ENCODE data around the gene NUDT16L1.

The NUDT16L1 gene

DNA sequence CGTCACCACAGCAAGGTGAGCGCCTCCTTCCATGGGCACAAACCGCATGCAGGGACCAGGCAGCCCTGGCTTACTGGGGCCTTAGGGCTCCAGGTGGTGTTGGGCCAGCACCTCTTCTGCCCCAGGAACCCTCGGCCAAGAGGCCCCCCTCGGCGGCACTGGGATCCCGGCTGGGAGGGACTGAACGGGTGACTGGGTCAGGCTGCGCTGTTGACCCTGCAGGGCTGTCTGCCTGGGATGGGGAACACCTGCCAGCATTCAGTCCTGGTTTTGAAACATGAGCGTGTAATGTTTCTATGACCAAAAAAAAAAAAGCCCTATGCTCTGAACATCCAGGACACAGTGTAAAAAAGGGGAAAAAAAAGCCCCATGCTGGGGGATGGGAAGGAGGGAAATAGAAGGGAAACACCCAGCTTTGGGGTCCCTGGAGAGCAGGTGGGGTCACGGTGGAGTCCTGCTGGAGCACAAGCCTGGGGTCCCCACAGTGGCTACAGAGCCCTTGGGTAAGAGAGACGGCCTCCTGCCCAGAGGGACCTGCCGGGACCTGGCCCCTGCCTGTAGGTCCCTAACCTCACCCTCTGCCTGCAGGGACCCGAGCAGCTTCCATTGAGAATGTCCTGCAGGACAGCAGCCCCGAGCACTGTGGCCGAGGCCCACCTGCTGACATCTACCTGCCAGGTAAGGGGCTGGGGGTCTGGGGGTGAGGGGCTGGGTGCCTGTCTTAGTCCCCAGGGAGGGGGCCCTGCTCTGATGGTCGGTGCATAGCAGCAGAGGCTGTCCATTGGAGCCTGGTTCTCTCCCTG is 9.9 kb upstream of the NUDT16L1 start:
- DNase-seq, result no peak

DNA sequence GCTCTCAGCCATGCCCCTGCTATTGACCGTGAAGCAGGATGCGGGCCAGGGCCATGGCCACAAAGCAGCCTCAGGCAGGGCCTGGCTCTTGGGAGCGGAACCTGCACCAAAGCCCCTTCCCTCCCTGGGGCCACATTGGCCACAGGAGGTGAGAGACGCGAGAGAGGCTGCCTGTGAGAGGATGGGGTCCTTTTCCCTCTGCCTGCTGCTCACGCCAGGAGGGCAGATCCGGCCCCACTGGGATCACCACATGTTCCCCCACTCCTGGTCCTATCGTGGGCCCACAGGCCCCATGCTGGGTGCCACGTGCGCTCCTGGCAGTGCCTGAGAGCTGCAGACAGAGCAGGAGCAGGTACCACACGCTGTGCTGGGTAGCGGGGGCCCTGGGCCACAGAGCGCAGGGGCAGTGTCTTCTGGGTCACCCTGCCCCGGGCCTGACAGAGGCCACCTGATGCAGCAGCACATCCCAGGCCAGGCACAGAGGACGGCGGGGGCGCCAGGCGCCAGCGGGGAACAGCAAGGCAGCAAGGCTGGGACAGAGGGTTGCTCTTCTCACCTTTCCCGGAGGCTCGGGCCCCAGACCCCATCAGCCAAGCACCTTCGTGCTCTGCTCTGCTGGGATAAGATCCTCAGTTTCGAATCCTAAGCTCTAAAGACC is 9.2 kb upstream of the NUDT16L1 start:
- DNase-seq, result no peak

DNA sequence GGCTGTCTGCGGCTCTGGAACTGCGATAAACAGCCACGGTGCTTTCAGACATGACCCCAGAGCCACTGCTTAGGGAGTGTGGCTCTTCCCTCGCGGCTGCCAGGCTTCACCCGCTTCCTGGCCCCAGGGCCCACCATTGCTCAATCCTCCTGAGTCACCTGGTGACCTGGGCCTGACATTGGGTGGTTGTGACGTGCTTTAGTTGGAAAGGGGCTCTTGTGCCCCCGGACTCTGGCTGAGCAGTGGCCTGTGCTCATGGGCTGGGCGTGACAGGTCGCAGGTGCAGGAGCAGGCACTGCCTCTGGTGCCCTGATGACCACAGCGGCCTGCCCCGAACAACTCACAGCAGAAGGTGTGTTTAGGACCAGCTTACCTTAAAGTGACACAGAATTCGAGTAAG is 8.6 kb upstream of the NUDT16L1 start:
- no peak for DNase-seq

DNA sequence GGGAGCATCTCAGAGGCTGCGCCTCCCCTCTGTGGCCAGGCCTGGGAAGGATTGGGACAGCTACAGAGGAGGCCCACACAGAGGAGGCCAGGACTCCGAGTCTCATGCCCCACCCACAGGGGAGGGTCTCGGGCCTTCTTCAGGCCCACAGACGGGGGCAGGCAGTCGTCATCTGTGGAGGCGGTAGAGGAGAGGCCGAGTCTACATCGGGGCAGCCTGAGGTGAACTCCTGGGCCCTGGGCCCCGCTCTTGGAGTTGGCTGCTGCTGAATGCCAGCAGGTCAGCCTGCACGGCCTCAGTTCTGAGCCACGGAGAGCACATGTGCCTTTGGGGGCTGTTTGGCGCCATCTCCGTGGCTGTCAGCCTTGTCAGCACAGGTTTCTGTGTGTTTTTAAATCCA is 8.1 kb upstream of the NUDT16L1 start:
- no peak for DNase-seq

DNA sequence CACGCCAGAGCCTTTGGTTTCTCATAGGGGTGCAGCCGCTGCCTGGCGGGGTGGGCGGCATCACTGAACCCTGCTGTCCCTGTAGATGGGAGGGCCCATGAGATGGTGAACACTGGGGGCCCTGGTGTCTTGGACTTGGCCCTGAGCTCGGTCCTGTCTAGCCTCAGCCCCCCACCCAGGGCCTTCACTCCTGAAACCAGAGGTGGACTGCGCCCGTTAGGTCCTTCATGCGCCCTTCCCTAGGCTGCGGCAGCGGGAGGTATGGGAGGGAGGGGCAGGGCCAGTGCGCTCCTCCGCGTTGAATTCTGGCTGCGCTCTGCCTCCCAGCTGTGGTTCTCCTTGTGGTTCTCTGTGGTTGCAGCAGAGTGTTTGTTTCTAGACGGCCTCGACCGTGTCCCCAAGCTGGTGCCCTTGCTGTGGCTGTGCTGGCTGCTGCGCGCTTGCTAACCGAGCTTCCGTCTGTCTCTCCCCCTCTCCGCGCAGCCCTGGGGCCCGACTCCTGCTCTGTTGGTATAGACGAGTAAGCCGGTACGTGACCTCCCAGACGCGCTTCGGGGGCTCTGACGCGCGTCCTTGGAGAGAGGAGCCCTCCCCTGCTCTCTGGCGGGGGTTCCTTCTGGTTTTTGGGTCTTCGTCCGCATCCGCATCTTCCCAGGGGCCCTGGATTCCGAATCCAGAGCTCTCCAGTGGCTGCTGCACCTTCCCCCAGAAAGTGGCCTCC is 7.4 kb upstream of the NUDT16L1 start:
- DNase-seq, result no peak

DNA sequence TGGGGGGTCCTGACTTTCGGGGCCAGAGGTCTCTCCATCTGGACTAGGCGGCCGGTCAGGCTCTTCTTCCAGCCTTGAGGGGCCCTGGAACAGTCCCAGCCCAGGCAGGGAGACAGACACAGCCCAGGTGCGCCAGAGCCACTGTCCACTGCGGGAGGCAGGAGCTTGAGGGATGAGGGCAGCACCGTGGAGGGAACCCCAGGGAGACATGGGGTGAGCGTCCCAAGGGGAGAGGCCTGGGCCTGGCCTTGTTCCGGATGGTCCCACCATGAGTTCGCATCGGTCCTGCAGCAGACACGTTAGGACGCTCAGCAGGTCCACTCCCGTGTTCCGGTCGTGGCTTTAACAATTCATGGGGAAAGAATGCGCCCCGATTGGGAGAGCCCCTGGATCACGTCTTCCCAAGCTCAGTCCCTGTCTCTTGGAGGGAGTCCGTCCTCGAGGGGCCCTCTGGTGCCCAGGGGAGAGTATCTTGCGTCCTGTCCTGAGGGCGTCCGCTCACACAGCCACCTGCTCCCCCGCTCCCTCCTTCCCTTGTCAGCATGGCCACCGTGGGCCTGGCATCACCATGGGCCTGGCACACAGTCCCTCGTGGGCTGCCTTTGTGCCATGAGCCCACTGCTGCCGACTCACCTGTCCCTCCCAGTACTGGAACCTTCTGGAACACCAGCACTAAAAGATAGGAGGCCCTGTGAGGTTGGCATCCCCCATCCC is 6.7 kb upstream of the NUDT16L1 start:
- DNase-seq, result no peak

DNA sequence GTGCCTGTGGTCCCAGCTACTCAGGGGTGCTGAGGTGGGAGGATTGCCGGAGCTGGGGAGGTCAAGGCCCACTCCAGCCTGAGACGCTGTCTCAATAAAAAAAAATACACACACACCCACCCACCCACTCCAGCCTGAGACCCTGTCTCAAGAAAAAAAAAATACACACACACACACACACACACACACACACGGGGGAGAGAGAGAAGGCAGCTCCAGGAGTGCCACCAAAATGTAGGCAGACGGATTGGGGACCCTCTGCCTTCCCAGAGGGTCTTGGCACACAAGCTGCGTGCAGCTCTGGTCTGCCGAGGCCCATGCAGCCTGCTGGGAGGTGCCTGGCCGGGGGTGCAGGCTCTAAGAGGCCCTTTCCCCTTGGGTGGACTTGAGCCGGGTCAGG is 5.9 kb upstream of the NUDT16L1 start:
- DNase-seq, result no peak

DNA sequence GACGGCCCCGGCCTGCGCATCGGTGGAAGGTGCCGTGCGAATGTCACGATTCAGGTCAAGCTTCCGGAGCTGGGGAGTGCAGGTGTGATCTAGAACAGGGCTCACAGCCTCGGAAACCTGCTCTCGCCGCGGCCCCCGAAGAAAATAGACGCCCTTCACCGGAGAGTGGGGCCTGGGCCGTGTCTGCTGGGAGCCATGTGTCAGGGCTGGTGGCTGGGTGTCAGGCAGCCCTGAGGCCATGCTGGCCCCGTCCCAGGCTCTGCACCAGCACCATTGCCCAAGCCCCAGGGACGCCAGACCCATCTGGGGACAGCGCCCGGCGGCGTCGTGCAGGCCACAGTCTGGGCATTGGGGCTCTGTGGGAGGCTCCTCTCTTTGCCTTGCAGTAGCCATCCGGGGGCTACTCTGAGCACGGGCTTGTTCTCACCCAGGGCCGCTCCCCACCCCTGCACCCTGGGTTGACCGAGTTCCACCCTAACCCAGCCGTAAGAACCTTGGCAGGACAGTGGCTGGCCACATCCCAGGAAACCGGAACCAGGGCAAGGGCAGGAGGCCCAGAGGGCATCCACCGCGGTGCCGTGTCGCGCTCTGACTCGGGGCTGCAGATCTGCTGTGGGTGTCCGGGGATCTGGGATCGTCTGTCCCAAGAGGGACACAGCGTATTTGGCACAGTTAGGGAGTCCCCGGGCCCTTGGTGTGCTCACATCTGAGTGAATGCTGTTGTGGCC is 5.3 kb upstream of the NUDT16L1 start:
- DNase-seq, result no peak

DNA sequence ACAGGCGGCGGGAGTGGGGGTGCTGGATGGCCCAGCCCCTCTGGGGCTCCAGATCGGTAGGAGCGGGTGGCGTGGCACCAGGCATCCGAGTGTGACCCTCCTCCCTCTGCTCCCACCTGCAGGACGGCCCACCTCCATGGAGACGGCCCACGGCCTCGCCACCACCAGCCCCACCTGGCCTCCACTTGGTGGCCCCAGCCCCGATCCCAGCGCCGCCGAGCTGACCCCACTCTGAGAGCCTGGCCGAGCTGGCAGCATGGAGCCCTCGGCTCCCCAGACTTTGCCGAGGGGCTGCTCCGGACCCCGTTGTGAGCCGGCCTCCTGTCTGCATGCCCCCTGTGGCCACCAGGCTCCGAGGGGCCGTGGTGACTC is 4.7 kb upstream of the NUDT16L1 start:
- DNase-seq, result no peak

DNA sequence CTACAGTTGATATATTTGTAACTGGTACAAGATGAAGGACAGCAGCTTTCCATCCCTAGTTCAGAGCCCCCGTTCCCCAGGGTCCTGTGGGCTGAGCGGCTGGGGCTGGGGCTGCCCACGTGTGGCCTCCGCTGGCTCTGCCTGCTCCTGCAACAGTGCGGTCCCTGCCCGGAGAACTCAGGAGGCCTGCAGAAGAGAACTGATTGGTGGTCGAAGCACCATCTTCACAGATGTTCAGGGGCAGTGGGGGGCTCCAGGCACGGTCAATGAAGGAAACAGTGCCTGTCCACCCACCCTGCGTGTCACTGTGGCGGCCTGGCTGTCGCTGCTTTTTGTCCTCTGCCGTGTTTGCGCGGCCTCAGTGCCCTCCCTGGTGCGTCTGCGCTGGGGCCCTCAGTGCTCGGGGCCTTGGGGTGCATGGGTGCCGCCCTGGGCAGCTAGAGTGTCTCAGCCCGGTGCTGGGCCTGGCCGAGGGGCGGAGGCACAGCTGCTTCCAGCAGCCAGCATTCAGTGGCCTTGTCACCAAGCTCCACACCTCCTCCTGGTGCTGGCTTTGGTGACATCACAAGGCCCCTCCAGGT is 4.2 kb upstream of the NUDT16L1 start:
- no peak for DNase-seq

DNA sequence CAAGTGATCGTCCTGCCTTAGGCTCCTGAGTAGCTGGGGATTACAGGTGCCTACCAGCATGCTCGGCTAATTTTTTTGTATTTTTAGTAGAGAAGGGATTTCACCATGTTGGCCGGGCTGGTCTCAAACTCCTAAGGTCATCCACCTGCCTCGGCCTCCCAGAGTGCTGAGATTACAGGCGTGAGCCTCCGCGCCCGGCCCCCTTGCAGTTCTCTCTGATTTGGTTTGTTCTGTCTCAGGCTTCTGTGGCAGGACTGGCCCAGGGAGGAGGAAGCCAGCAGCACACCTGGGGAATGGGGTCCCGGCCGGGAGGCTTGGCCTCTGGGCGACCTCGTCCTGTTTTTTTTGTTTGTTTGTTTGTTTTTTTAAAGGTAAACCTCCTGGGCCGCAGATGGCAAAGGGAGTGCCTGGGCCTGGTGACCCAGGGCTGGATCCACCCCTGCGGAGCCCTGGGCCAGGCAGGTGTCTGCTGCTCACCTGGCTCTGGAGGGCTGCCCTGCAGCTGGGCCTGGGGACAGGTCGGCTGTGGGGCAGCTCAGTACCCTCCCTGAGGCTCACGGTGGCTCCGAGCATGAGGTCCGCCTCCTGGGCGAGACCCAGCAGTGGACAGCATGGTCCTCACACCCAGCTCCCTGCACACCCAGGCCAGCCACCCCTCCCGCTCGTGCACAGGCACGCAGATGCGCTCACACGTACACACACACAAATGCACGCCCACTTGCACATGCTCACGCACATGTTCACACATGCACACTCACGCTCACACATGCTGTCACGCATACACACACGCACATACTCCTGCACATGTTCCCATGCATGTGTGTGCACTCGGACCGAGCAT is 3.3 kb upstream of the NUDT16L1 start:
- DNase-seq, result no peak

DNA sequence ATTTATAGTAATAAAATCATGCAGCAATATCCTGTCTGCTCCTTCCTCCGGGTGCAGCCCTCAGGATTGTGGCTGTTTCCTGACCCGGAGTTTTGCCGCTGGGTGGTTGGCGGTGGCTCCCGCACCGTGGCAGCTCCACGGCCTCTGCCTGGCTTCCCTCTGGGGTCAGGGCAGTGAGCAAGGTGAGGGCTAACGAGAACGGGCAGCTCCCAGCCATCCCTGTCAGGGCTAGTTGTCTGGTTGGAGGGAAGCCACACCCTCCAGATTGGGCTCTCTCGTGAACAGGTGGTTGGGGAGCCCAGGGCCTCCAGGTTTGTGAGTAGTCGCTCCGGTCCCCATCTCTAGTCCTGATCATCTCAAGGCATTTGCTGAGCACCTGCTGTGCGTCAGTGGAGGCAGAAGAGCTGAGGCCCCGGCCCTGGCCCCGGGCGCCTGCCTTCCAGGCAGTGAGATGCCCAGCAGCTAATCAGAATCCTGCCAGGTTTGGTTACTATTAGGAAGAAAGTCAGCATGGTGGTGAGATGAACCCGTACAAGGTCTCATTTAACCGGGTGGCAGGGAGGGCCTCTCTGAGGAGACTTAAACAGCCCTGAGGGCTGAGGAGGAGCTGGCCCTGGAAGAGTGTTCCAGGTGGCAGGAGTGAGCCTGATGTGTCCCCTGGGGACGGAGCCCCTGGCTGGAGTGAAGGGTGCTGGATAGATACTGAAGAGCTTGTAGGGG is 2.3 kb upstream of the NUDT16L1 start:
- DNase-seq, result no peak

DNA sequence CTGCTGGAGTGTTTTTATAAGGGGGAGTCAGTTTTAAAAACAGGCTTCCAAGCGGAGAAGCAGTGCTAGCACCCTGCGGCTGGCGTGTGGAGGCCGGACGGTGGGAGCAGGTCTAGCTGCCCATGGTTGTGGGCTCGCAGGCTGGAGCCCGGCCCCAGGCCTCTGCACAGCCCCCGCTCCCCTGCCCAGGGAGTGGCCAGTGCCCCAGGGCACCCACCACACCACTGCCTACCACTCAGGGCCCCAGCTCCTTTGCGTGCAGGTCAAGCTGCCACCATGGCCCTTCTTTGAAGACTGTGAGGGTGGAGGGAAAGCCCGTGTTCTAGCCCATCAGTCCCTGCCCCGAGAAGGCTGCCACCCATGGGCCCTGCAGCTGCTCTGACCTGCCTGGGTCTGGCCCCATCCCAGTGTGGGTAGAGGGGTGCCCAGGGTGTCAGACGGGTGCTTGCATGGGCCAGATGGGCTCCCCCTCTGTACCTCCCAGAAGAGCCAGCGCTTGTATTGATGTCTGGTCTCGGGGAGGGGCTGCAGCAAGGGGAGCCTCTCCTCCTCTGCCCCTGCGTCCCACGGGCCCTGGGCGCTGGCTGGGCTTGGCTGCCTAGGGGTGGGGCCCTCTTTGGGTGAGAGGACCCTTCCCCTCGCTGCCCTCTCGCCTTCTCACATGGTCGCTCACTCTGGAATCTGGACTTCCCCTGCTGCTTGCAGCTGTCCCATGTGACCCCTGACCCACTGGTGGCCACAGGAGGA is 1.5 kb upstream of the NUDT16L1 start:
- DNase-seq, result no peak

DNA sequence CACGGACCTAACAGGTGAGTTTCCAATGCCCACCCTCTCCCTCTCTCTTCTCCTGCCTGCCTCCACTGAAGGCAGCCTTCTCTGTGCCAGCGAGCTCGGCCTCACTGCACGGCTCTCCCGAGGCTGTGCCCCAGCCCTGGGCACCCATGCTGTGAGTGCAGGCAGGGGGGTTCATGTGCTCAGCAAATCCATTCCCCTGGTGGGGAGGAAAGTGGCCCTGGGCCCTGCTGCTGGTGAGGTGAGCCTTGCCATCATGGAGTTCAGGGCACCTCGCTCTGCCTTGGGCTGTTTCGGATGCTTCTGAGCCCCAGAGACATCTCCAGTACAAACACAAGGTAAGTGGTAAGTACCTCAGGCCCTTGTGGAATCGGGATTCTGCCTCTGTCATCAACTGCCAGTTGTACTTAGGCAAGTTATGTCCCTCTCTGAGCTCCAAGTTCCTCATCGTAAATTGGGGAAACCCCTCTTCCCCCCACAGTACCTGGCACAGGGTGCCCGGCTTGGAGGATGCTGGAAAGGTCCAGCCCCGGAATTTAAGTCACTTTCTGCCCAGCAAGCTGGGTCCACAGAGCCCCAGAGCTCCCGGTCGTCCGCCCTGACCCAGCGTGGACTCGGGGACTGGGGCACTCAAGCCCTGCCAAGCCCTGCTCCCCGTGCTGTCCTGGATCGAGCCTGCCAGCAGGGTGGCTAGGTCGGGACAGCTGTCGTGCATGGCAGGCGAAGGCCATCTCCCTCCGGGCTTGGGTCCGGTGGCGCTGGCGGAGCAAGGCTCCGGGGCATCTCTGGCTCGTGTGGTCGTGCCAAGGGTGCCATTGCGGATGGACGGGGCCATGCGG is 684 bp upstream of the NUDT16L1 start:
- no peak for DNase-seq

DNA sequence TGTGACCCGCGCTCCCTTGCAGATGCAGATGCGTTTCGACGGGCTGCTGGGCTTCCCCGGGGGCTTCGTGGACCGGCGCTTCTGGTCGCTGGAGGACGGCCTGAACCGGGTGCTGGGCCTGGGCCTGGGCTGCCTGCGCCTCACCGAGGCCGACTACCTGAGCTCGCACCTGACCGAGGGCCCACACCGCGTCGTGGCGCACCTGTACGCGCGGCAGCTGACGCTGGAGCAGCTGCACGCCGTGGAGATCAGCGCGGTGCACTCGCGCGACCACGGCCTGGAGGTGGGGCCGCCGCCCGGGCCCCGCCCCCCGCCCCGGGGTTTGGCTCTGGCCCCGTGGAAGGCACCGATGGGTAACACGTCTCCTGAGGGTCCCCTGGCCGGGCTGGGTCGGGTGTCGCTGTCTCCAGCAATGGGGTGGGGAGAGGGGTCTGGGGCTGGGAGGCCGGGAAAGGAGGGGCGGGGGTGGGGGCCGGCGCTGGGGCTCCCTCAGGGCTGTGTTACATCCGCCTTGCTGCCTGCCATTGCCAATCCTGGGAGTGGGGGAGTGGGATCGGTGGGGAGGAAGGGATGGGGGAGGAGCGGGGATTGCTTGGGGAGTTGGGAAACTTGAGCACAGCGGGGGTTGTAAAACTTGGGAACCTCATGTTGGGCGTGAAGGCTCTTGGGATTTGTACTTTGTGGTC is 737 bp downstream of the NUDT16L1 start:
- no peak for DNase-seq

DNA sequence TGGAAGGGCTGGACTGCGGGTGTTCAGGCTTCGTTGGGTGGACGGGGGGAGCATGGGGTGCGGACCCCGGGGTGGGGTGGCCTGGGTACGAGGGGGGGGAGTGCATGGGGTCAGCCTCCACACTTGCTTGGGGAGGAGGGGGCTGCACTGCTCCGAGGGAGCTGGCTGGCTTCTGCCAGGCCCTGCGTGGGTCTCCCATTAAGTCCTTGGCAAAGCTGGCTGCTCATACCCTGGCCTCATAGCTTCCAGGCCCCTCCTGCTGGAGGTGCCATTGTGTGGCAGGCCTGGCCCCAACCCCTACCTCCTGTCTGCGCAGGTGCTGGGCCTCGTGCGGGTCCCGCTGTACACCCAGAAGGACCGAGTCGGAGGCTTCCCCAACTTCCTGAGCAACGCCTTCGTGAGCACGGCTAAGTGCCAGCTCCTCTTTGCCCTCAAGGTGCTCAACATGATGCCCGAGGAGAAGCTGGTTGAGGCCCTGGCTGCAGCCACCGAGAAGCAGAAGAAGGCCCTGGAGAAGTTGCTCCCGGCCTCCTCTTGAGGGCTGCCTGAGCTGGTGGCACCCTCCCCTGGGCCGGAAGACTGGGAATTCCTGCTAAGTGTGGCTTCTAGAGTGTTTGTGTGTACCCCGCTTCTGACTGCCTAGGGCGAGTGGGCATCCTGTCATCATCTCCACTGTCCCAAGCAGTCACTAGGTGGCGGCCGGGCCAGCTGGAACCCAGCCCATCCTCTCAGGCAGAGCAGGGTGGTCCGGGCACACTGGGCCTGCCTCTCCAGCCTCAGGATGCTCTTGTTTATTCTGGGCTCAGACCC is 1.5 kb downstream of the NUDT16L1 start:
- no peak for DNase-seq

DNA sequence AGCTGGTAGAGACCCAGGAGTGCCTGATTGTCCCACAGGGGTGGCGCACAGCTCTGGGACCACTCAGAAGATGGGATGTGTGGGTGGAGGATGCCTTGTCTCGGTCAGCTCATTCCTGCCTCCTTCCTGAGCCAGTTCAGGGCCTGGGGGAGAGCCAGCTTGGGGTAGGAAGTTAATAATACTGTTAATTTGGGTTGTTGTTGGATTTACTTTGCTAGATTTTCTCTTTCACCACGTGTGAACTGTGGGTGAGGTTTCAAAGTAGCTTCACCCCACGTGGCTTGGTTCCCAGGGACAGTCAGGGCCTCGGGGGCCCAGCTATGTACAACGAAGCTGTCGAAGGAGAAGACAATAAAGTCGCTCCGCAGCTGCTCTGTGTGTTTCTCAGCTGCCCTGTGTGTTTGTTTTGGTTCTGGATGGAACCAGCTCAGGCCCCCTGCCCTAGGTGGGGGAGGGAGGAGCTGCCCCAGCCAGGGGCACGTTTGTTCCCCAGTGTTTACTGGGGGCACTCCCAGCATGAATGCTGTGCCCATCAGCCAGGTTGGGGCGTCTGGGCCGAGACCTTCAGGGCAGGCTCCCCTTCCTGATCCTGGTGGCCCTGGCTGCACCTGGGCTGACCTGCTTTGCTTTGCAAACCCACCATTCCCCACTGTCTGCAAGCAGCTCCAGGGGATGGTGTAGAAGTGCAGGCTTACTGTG is 2.3 kb downstream of the NUDT16L1 start:
- no peak for DNase-seq

All from NCI-H2081 treated with DMSO at 0.1 percent for 48 hours (cell line).